Measurements from ENCODE around the gene KRTAP2-4.
A peak's percentile ranks its signal among the peaks of the same experiment; 100 is the strongest.
"Not testable (repeated sequence)": the region's sequence is repeated elsewhere in the genome, so short reads cannot be mapped to it uniquely, and the experiment has no call there.

Gene KRTAP2-4

GRCh38 chr17:41071606-41072360, 6.1 kb upstream of the KRTAP2-4 start:
- DNase-seq (ENCODE audit: low spot score): no peak

GRCh38 chr17:41069031-41069430, 3.4 kb upstream of the KRTAP2-4 start:
- no peak for DNase-seq (ENCODE audit: low spot score)

GRCh38 chr17:41067281-41067680, 1.6 kb upstream of the KRTAP2-4 start:
- DNase-seq (ENCODE audit: low spot score): no peak

- not testable (repeated sequence) for DNase-seq (ENCODE audit: low spot score)
These were observed 526 bp downstream of the KRTAP2-4 start for GRCh38 chr17:41065016-41065689.

GRCh38 chr17:41064301-41064700, 1.4 kb downstream of the KRTAP2-4 start:
- no peak for DNase-seq (ENCODE audit: low spot score)

GRCh38 chr17:41063449-41063848, 2.2 kb downstream of the KRTAP2-4 start:
- no peak for DNase-seq (ENCODE audit: low spot score)

- DNase-seq (ENCODE audit: low spot score): peak; percentile 58
These were observed 3.7 kb downstream of the KRTAP2-4 start for GRCh38 chr17:41061964-41062363.

- DNase-seq (ENCODE audit: low spot score): peak; percentile 85
These were observed 5.6 kb downstream of the KRTAP2-4 start, which contains the start of gene KRTAP2-3 for GRCh38 chr17:41060052-41060604. KRTAP2-3 (minus strand) TSS chr17:41060114; CDS start chr17:41060050, 64 bp downstream.

- DNase-seq (ENCODE audit: low spot score): not testable (repeated sequence)
These were observed 6.2 kb downstream of the KRTAP2-4 start for GRCh38 chr17:41059276-41060051.

- no peak for DNase-seq (ENCODE audit: low spot score)
These were observed 6.9 kb downstream of the KRTAP2-4 start for GRCh38 chr17:41058741-41059140.

GRCh38 chr17:41057547-41057946, 8.1 kb downstream of the KRTAP2-4 start:
- no peak for DNase-seq (ENCODE audit: low spot score)

GRCh38 chr17:41055130-41055529, 10.5 kb downstream of the KRTAP2-4 start, which contains the start of gene KRTAP2-2:
KRTAP2-2 (minus strand) TSS chr17:41055230; CDS start chr17:41055211, 19 bp downstream.
- DNase-seq (ENCODE audit: low spot score): not testable (repeated sequence)

- DNase-seq (ENCODE audit: low spot score): not testable (repeated sequence)
These were observed 11.1 kb downstream of the KRTAP2-4 start for GRCh38 chr17:41054556-41054955.

GRCh38 chr17:41054025-41054424, 11.7 kb downstream of the KRTAP2-4 start:
- no peak for DNase-seq (ENCODE audit: low spot score)

GRCh38 chr17:41052566-41052965, 13.1 kb downstream of the KRTAP2-4 start:
- no peak for DNase-seq (ENCODE audit: low spot score)

GRCh38 chr17:41049110-41049509, 16.6 kb downstream of the KRTAP2-4 start:
- peak; percentile 56 for DNase-seq (ENCODE audit: low spot score)

- no peak for DNase-seq (ENCODE audit: low spot score)
These were observed 17.2 kb downstream of the KRTAP2-4 start for GRCh38 chr17:41048441-41048840.

GRCh38 chr17:41046735-41047465, 18.8 kb downstream of the KRTAP2-4 start, which contains the start of gene KRTAP2-1:
KRTAP2-1 (minus strand) TSS chr17:41047316; CDS start chr17:41047267, 49 bp downstream.
- not testable (repeated sequence) for DNase-seq (ENCODE audit: low spot score)

GRCh38 chr17:41042953-41043352, 22.7 kb downstream of the KRTAP2-4 start:
- DNase-seq (ENCODE audit: low spot score): no peak

GRCh38 chr17:41040783-41041571, 24.7 kb downstream of the KRTAP2-4 start, which contains the start of gene KRTAP1-1:
KRTAP1-1 (minus strand) TSS chr17:41041450; CDS start chr17:41041397, 53 bp downstream.
- not testable (repeated sequence) for DNase-seq (ENCODE audit: low spot score)

Measured in RKO (cell line).